Measurements from ENCODE around the gene ZNF202.

Gene ZNF202

DNA sequence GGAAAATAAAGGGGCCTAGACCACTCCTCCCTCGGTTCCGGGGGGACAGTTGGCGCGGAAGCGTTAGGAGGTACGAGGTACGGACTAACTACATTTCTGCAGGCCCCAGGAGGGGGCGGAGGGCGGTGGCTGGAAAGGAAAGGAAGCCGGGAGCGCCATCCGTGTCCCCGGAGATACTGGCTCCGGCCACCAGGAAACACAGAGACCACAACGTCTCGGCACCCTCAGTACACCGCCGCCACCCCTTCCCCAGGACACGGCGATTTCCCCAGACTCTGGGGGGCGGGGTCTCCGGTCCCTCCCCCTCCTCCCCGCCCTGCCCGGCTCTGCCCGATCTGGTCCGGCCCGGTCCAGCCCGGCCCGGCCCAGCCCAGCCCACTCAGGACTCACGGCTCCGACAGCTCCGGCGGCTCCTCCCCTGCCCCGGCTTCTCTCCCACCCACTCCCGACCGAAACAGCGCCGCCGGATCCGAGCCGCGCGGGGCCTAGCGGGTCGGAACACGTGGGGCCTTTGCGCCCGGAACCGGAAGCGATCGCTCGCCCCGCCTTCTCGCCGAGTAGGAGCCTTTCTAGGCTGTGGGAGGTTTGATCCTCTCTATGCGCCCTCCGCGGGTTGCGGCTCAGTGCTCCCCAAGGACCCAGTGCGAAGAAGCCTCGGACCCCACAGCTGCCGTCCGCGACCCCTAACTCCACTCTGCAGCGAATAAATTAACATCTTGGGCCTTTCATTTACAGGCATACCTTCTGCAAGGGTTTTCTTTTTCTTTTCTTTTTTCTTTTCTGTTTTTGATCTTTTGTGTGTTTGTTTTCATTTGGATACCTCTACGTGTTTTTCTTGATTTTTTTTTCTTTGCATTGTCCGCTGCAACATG is at the start of gene ZNF202:
Gene ZNF202 (minus strand): TSS at position 502 of the 872 bp plus-strand sequence. CDS start 10,772 bp downstream, outside the sequence.
- H3K4me3 ChIP-seq (ENCODE audit: low read length), result peak within 1 kb of the TSS; percentile 60
- TF ChIP-seq ZNF274 (IDR thresholded peaks at IDR 0.05; ENCODE audit: low read depth, low read length), result no peak

DNA sequence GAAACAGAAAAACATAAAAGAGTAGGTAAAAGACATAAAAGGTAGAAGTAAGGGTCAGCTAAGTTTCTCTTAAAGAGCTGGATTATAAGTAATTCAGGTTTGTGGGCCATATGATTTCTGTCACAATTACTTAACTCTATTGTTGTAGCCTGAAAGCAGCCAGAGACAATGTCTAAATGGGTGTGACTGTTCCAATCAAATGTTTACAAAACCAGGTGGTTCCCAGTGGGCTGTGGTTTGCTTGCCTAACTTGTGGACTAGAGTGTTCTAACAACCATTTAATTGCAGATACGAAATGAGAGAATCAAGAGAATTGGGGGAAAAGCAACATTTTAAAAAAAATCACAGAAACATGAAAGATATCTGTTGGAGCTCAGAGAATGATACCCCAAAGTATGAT is 42.1 kb upstream of the ZNF202 start:
- TF ChIP-seq ZNF274 (IDR thresholded peaks at IDR 0.05; ENCODE audit: low read depth, low read length), result no peak
- no peak overlapping the region for H3K4me3 ChIP-seq (ENCODE audit: low read length)

DNA sequence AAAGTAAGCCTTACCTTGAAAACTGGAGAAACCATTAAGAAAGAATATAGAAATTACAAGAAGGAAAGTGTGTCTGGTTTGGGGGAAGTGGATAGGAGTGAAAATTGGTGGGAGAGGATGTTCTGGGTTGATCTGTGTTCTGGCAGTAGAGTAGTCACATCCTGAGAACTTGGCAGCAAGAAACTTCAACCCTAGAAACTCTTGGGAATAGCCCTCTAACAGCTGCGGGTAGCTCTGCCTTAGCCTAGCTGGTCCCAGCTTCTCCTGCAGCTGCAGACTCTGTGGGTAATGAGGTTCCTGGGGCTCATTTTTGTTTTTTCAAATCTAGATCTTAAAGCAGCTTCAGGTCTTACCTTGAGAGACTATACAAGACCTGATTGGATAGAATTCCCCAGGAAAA is 37.1 kb upstream of the ZNF202 start:
- H3K4me3 ChIP-seq (ENCODE audit: low read length), result no peak overlapping the region
- no peak for TF ChIP-seq ZNF274 (IDR thresholded peaks at IDR 0.05; ENCODE audit: low read depth, low read length)

DNA sequence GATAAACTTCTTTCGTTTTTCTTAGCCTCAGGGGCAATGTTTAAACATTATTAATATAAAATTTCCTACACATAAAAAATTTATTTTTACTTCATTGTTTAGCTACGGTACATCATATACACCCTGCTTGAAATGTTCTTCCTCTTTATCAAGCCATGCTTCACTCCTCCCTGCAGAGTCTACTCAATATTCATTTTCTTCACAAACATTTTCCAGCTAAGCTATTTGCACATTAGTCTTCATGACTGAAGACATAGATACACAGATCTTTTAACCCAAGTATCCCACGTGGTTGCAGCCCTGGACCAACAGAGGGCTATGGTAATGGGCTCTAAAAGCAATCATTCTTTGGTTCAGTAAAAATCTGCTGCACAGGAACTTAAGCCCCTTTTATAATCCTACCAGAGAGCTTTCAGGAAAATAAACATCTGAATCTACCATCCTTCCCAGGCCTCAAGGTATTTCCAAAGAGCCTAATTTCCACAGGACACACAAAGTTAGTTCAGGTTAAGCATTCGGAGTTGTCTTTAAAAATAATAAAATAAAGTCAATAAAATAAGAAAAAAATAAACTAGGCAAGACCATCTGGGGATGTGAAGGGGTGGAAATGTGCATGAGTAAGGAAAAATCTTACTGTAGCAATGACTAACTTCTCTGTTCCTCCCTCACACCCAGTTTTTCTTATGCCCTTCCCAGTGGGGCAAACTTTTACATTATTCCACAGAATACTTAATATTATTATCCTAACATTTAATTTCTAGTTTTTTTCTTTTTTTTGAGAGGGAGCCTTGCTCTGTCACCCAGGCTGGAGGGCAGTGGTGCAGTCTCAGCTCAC is 34.5 kb upstream of the ZNF202 start:
- H3K4me3 ChIP-seq (ENCODE audit: low read length), result no peak overlapping the region
- TF ChIP-seq ZNF274 (IDR thresholded peaks at IDR 0.05; ENCODE audit: low read depth, low read length), result no peak

DNA sequence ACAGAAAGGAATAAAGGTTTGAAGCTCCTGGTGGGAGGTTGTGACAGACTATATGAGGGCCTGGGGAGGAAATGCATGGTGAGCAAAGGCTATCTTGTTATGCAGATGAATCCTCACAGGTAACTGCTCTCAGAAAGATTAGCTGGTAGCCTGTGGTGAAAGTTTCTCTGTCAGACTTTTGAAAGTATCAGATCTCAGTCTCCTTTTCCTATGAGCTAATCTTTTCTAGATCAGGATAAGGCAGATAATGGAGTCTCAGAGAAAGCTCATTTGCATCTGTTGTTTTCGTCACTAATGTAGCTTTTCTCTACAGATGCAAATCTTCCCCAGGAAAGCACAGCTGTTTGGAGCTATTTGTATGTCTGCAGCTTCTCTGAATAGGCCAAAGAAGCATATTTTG is 33.8 kb upstream of the ZNF202 start:
- no peak overlapping the region for H3K4me3 ChIP-seq (ENCODE audit: low read length)
- no peak for TF ChIP-seq ZNF274 (IDR thresholded peaks at IDR 0.05; ENCODE audit: low read depth, low read length)

DNA sequence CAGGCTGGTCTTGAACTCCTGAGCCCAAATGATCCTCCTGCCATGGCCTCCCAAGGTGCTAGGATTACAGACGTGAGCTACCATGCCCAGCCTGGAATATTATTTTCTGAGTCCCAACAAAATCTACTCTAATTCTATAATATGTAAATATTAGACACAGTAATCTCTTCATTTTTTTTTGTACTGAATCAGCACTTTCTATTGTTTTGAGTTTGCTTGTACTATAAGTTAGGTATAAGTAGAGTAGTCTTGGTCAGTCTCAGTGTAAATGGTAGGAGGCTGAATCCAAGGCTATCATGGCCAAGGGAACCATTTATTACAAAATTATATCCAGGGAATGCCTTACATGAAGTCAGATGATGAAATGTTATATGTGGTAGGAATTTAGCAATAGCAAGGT is 32.5 kb upstream of the ZNF202 start:
- no peak for TF ChIP-seq ZNF274 (IDR thresholded peaks at IDR 0.05; ENCODE audit: low read depth, low read length)
- H3K4me3 ChIP-seq (ENCODE audit: low read length), result no peak overlapping the region

DNA sequence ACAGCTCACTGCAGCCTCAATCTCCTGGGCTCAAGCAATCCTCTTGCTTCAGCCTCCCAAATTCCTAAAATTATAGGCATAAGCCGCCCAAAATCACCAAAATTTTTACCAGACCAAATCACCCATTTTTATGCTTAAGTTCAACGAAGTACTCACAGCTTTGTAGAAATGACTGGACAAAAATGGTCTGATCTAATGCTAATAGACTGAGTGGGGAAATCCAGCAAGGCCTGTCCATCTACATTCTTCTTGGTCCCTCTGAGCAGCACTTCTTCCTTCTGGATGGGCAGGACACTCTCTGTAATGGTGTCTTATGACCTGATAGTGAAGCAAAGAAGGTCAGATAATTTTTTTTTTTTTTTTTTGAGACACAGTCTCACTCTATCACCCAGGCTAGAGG is 31.6 kb upstream of the ZNF202 start:
- no peak for TF ChIP-seq ZNF274 (IDR thresholded peaks at IDR 0.05; ENCODE audit: low read depth, low read length)
- H3K4me3 ChIP-seq (ENCODE audit: low read length), result no peak overlapping the region

DNA sequence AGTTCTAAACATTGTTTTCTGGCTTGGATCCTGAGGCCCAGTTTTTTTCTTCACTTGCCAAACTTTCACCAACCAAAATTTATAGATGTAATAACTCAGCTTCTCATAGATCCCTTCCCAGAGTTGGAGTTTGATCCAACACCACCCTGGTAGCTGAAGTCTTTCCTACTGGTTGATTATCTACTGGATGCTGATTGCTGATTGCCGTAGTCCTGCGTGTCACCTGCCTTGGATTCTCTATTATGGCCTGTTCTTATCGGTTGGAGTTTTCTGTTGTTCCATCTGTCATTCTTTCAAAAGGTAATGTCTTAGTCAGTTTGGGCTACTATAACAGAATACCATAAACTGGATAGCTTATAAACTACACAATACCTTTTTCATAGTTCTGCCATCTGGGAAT is 30.2 kb upstream of the ZNF202 start:
- no peak for TF ChIP-seq ZNF274 (IDR thresholded peaks at IDR 0.05; ENCODE audit: low read depth, low read length)

DNA sequence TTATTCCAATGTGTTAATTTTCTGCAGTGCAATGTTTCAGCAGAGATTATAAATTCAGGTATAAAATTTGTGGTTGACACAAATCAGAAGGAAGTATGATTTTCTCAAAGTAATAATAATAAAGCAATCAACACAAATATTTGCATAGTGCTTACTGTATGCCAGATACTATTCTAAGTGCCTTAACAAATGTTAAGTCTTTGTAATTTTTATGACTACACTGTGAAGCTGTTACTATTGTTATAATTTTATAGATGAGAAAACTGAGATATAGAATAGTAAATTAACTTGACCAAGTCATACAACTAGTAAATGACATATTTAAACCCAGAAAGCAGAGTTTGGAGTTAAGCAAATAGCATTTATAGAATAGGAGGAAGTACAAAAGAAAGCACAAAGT is 29.3 kb upstream of the ZNF202 start:
- no peak for TF ChIP-seq ZNF274 (IDR thresholded peaks at IDR 0.05; ENCODE audit: low read depth, low read length)
- no peak overlapping the region for H3K4me3 ChIP-seq (ENCODE audit: low read length)

More for the DNA sequence above, 30.2 kb upstream of the ZNF202 start:
- H3K4me3 ChIP-seq (ENCODE audit: low read length), result no peak overlapping the region

DNA sequence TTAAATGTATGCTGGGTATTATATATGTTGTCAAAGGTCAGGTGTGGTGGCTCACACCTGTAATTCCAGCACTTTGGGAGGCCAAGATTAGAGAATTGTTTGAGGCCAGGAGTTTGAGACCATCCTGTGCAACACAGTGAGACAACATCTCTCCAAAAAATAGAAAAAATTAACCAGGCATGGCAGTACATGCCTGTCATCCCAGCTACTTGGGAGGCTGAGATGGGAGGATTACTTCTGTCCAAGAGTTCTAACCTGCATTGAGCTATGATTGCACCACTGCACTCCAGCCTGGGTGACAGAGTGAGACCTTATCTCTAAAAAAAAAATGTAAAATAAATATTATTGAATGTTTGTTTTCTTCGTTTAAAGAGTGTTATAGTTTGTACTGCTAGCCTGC is 24.1 kb upstream of the ZNF202 start:
- TF ChIP-seq ZNF274 (IDR thresholded peaks at IDR 0.05; ENCODE audit: low read depth, low read length), result no peak
- no peak overlapping the region for H3K4me3 ChIP-seq (ENCODE audit: low read length)

DNA sequence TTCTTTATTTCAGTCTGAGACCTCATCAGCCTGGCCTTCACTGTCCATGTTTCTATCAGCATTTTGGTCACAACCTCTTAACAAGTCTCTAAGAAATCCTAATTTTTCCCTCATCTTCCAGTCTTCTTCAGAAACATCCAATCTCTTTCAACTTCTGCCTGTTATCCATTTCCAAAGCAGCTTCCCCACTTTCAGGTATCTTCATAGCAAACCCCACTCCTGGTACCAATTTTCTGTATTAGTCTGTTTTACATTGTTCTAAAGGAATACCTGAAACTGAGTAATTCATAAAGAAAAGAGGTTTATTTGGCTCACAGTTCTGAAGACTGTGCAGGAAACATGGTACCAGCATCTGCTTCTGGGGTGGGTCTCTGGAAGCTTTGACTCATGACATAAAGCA is 21.0 kb upstream of the ZNF202 start:
- no peak for TF ChIP-seq ZNF274 (IDR thresholded peaks at IDR 0.05; ENCODE audit: low read depth, low read length)
- no peak overlapping the region for H3K4me3 ChIP-seq (ENCODE audit: low read length)

DNA sequence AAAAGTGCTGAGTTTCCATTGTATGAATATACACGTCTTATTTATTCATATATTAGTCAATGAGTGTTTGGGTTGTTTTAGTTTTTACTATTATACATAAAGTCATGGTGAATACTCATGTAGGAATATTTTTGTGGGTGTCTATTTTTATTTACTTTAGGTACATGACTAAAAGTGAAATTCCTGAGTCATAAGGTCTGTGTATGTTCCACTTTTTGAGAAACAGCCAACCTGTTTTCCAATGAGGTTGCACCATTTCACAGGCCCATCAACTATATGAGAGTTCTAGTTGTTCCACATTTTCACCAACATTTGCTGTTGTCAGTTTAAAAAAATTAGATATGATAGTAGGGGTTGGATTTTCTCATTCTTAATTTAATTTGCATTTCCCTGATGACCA is 19.4 kb upstream of the ZNF202 start:
- H3K4me3 ChIP-seq (ENCODE audit: low read length), result no peak overlapping the region
- no peak for TF ChIP-seq ZNF274 (IDR thresholded peaks at IDR 0.05; ENCODE audit: low read depth, low read length)

DNA sequence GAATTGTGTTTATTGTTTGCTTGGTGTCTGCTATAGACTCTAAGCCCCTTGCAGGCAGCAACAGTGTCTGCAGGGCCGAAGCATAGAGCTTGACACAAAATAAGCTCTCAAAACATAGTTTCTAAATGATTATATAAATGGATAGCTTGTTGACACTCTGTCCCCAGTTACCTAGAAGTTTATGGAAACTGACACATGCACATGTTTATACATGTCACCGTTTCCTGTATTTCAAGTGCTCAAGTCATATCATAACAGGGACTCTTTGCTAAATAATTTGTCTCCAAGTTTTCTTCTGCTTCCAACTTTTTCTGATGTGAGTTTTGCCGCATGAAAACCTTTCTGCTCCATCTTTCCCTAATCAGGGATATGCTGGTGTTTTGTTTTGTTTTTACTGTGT is 16.5 kb upstream of the ZNF202 start:
- TF ChIP-seq ZNF274 (IDR thresholded peaks at IDR 0.05; ENCODE audit: low read depth, low read length), result no peak
- H3K4me3 ChIP-seq (ENCODE audit: low read length), result no peak overlapping the region

DNA sequence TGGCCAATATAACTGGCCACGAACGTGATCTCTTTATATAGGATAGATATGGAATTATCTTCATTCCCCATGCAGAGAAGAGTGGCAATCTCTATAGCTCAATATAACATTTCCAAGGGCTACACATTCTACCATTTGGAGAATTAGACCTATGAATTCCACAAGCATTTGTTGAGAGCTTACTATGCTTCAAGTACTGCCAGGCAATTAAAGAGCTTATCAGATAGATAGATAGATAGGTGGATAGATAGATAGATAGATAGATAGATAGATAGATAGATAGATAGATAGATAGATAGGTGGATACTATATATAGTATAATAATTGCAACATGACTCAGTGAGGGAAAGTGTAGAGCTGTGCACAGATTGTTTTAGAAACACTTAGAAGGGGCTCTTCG is 14.4 kb upstream of the ZNF202 start:
- H3K4me3 ChIP-seq (ENCODE audit: low read length), result no peak overlapping the region
- no peak for TF ChIP-seq ZNF274 (IDR thresholded peaks at IDR 0.05; ENCODE audit: low read depth, low read length)

DNA sequence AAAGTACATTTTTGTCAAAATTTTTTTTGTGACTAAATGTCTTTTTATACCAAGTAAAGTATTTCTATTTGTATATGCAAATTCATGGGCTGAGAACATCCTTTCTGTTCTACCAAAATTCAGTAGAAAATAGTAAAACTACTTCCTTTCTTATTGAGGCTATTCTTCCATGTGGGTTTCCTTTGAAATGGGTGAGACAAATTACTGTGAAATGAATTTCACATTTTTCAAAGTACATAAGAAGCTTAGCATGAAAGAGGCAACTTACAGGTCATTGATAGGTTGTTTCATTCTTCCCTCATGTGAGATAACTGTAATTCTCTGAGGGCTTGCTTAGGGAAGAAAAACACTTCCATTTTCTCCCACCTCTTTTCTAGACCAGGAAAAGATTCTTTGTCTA is 13.9 kb upstream of the ZNF202 start:
- TF ChIP-seq ZNF274 (IDR thresholded peaks at IDR 0.05; ENCODE audit: low read depth, low read length), result no peak

More for the DNA sequence above, 13.9 kb upstream of the ZNF202 start:
- H3K4me3 ChIP-seq (ENCODE audit: low read length), result no peak overlapping the region
